Middle frontal gyrus (tissue), 1 donor: Measurements from ENCODE around the gene FLT3.
"Not testable (repeated sequence)": the region's sequence is repeated elsewhere in the genome, so short reads cannot be mapped to it uniquely, and the experiment has no call there.

Experiments
- DNase-seq: peaks from one replicate; pipeline ENCODE4 v3.0.0-alpha.2; 2015; ENCODE audit warnings: low spot score; ENCODE audit errors: extremely low spot score

FLT3 gene

GRCh38 chr13:27972478-27972820, 127.9 kb downstream of the FLT3 start:
- DNase-seq = no peak

GRCh38 chr13:27971776-27972477, 128.4 kb downstream of the FLT3 start:
- DNase-seq = no peak

GRCh38 chr13:27971236-27971645, 129.1 kb downstream of the FLT3 start:
- no peak for DNase-seq

- DNase-seq = no peak
These were observed 129.8 kb downstream of the FLT3 start for GRCh38 chr13:27970382-27971235.

GRCh38 chr13:27969866-27970229, 130.5 kb downstream of the FLT3 start:
- no peak for DNase-seq

- DNase-seq = no peak
These were observed 131.1 kb downstream of the FLT3 start, which contains the start of gene CDX2 for GRCh38 chr13:27969082-27969865. CDX2 (minus strand) TSS chr13:27969315; CDS start chr13:27969006, 309 bp downstream.

GRCh38 chr13:27968316-27969081, 131.9 kb downstream of the FLT3 start:
- DNase-seq = no peak

- DNase-seq = no peak
These were observed 132.6 kb downstream of the FLT3 start for GRCh38 chr13:27967736-27968315.

GRCh38 chr13:27967203-27967735, 133.1 kb downstream of the FLT3 start:
- DNase-seq = no peak

GRCh38 chr13:27966641-27967202, 133.7 kb downstream of the FLT3 start:
- no peak for DNase-seq

GRCh38 chr13:27965740-27966640, 134.4 kb downstream of the FLT3 start:
- DNase-seq = no peak

- no peak for DNase-seq
These were observed 135.0 kb downstream of the FLT3 start for GRCh38 chr13:27965343-27965739.

GRCh38 chr13:27964741-27965323, 135.5 kb downstream of the FLT3 start:
- no peak for DNase-seq

- not testable (repeated sequence) for DNase-seq
These were observed 136.2 kb downstream of the FLT3 start for GRCh38 chr13:27964206-27964605.

- DNase-seq = no peak
These were observed 136.9 kb downstream of the FLT3 start for GRCh38 chr13:27963491-27963890.

- no peak for DNase-seq
These were observed 137.4 kb downstream of the FLT3 start for GRCh38 chr13:27962982-27963381.

- no peak for DNase-seq
These were observed 138.1 kb downstream of the FLT3 start for GRCh38 chr13:27962128-27962841.
